H1 (cell line): ENCODE results near the gene USP1. TPM values are rescaled to one million over a fixed set of nuclear protein-coding genes. Genes with fewer than 3 reads are reported as not detected.

ENCODE experiments used
- CTCF ChIA-PET: fragments of 300-600 bp; sonication (Branson Sonifier 250); formaldehyde crosslinking; loops from one replicate; lab custom pipeline; 2021; ENCODE audit not compliant: partially characterized antibody; lab: Charles Lee
- POLR2A ChIA-PET: fragments of 300-600 bp; sonication (Branson Sonifier 250); formaldehyde crosslinking; loops from one replicate; lab custom pipeline; 2021; ENCODE audit warnings: inconsistent platforms; ENCODE audit not compliant: partially characterized antibody; lab: Charles Lee
- DNase-seq, 2 experiments: peaks; one replicate each; pipeline versions ENCODE4 v3.0.0 to v3.0.0-alpha.2; 2010 to 2022; ENCODE audit warnings: low spot score in 2 of 2, low read depth in 1 of 2, mixed read lengths in 1 of 2
- FAIRE-seq: peaks from 2 replicates; lab custom pipeline; 2011; peaks lifted over from hg19 to GRCh38; lab: Jason Lieb, UNC
- H2AFZ ChIP-seq: 2 replicates; pipeline ENCODE4 v1.8.1; 2012; ENCODE audit warnings: low read length, inconsistent platforms
- H2AK5ac ChIP-seq: 2 replicates; pipeline ENCODE4 v1.6.1; 2013; ENCODE audit warnings: low read depth, low read length
- H2BK120ac ChIP-seq: replicated peaks from 2 replicates; pipeline ENCODE3; 2013; ENCODE audit warnings: low read depth, low read length, inconsistent platforms
- H2BK12ac ChIP-seq: 2 replicates; pipeline ENCODE4 v1.6.1; 2013; ENCODE audit warnings: low read depth, low read length
- H2BK15ac ChIP-seq: 2 replicates; pipeline ENCODE4 v1.6.1; 2013; ENCODE audit warnings: low read length
- H2BK20ac ChIP-seq: 2 replicates; pipeline ENCODE4 v1.6.1; 2013; ENCODE audit warnings: low read length
- H2BK5ac ChIP-seq: 2 replicates; pipeline ENCODE4 v1.6.1; 2013; ENCODE audit warnings: low read depth, low read length
- H3K14ac ChIP-seq: 2 replicates; pipeline ENCODE4 v1.6.1; 2013; ENCODE audit warnings: inconsistent platforms; ENCODE audit not compliant: insufficient read length
- H3K18ac ChIP-seq: 2 replicates; pipeline ENCODE4 v1.6.1; 2013; ENCODE audit warnings: low read length; ENCODE audit errors: extremely low read depth
- H3K23ac ChIP-seq: 2 replicates; pipeline ENCODE4 v1.6.1; 2013; ENCODE audit warnings: inconsistent platforms; ENCODE audit not compliant: insufficient read length
- H3K23me2 ChIP-seq: 2 replicates; pipeline ENCODE4 v1.6.1; 2013; ENCODE audit warnings: low read depth, low read length
- H3K27ac ChIP-seq: 2 replicates; pipeline ENCODE4 v1.6.1; 2011; ENCODE audit warnings: low read depth, low read length, inconsistent platforms
- H3K27me3 ChIP-seq, 4 experiments: replicated peaks in 1 of 4; 1 replicate in 1 of 4; 2 replicates in 3 of 4; pipeline versions ENCODE4 v1.6.1 to v1.8.1; 2011 to 2013; ENCODE audit warnings: low read length in 3 of 4, mild to moderate bottlenecking in 3 of 4, inconsistent platforms in 2 of 4, mixed read lengths in 2 of 4, moderate library complexity in 1 of 4; ENCODE audit not compliant: control insufficient read depth in 3 of 4, insufficient read depth in 3 of 4; ENCODE audit errors: extremely low read depth in 1 of 4
- H3K36me3 ChIP-seq, 4 experiments: 2 replicates each; pipeline versions ENCODE4 v1.6.1 to v1.8.1; 2011 to 2013; ENCODE audit warnings: mild to moderate bottlenecking in 4 of 4, low read length in 3 of 4, moderate library complexity in 2 of 4, control low read depth in 1 of 4, inconsistent platforms in 1 of 4; ENCODE audit not compliant: insufficient read depth in 4 of 4, control insufficient read depth in 2 of 4
- H3K4ac ChIP-seq: replicated peaks from 2 replicates; pipeline ENCODE3; 2013; ENCODE audit warnings: low read length, low read depth, mixed read lengths, inconsistent platforms; ENCODE audit not compliant: insufficient read length
- H3K4me1 ChIP-seq, 4 experiments: replicated peaks in 1 of 4; 1 replicate in 1 of 4; 2 replicates in 3 of 4; pipeline versions ENCODE4 v1.6.1 to v1.8.1; 2011 to 2013; ENCODE audit warnings: low read length in 3 of 4, inconsistent platforms in 2 of 4, mixed read lengths in 1 of 4; ENCODE audit not compliant: insufficient read depth in 4 of 4, control insufficient read depth in 3 of 4
- H3K4me2 ChIP-seq, 2 experiments: 2 replicates each; pipeline versions ENCODE4 v1.6.1 to v1.8.1; 2011 to 2013; ENCODE audit warnings: low read depth in 2 of 2, low read length in 2 of 2, control low read depth in 1 of 2, inconsistent platforms in 1 of 2, mild to moderate bottlenecking in 1 of 2; ENCODE audit not compliant: insufficient read depth in 1 of 2
- H3K4me3 ChIP-seq, 4 experiments: fragments of 200-600, 300-600 bp in 1 of 4; sonication (generic), shearing (Covaris generic), sonication (Bioruptor Twin) in 1 of 4; 2 replicates each; pipeline versions ENCODE4 v1.5.1 to v1.8.1; 2011 to 2016; ENCODE audit warnings: low read length in 4 of 4, low read depth in 3 of 4, control low read depth in 2 of 4, inconsistent platforms in 2 of 4, mild to moderate bottlenecking in 2 of 4, mixed read lengths in 1 of 4, moderate library complexity in 1 of 4; ENCODE audit not compliant: insufficient read depth in 2 of 4; ENCODE audit errors: extremely low read depth in 1 of 4
- H3K56ac ChIP-seq: replicated peaks from 2 replicates; pipeline ENCODE3; 2013; ENCODE audit warnings: low read depth, mild to moderate bottlenecking, mixed read lengths, low read length, inconsistent platforms; ENCODE audit not compliant: insufficient read length
- H3K79me1 ChIP-seq: 2 replicates; pipeline ENCODE4 v1.6.1; 2013; ENCODE audit warnings: low read depth, low read length, control low read depth
- H3K79me2 ChIP-seq, 2 experiments: 2 replicates each; pipeline versions ENCODE4 v1.6.1 to v1.8.1; 2012 to 2013; ENCODE audit warnings: low read length in 2 of 2, mild to moderate bottlenecking in 2 of 2, inconsistent platforms in 1 of 2; ENCODE audit not compliant: insufficient read depth in 2 of 2, control insufficient read depth in 1 of 2
- H3K9ac ChIP-seq, 4 experiments: replicated peaks in 1 of 4; 1 replicate in 1 of 4; 2 replicates in 3 of 4; pipeline versions ENCODE4 v1.6.1 to v1.8.1; 2011 to 2013; ENCODE audit warnings: low read depth in 3 of 4, low read length in 3 of 4, control low read depth in 2 of 4, mild to moderate bottlenecking in 2 of 4, moderate library complexity in 2 of 4, inconsistent platforms in 1 of 4; ENCODE audit errors: extremely low read depth in 1 of 4
- H3K9me3 ChIP-seq, 2 experiments: 2 replicates each; pipeline versions ENCODE4 v1.6.1 to v1.8.1; 2012 to 2013; ENCODE audit warnings: mild to moderate bottlenecking in 2 of 2, moderate library complexity in 2 of 2, control low read depth in 1 of 2, inconsistent platforms in 1 of 2, low read depth in 1 of 2, low read length in 1 of 2, mixed read lengths in 1 of 2; ENCODE audit not compliant: insufficient read depth in 2 of 2
- H4K20me1 ChIP-seq, 2 experiments: replicated peaks in 1 of 2; 2 replicates each; pipeline versions ENCODE3 to v1.8.1; 2011 to 2013; ENCODE audit warnings: inconsistent platforms in 2 of 2, low read length in 2 of 2, mild to moderate bottlenecking in 1 of 2; ENCODE audit not compliant: insufficient read depth in 2 of 2, control insufficient read depth in 1 of 2
- H4K5ac ChIP-seq: 2 replicates; pipeline ENCODE4 v1.6.1; 2013; ENCODE audit warnings: low read length, low read depth, mixed read lengths, inconsistent platforms; ENCODE audit not compliant: insufficient read length
- H4K8ac ChIP-seq: 2 replicates; pipeline ENCODE4 v1.8.0; 2013; ENCODE audit warnings: mild to moderate bottlenecking, moderate library complexity, low read length, inconsistent platforms; ENCODE audit not compliant: insufficient read depth; ENCODE audit errors: extremely low read depth
- H4K91ac ChIP-seq: replicated peaks from 2 replicates; pipeline ENCODE3; 2013; ENCODE audit warnings: low read length, mixed read lengths, inconsistent platforms; ENCODE audit not compliant: insufficient read length
- NANOG ChIP-seq: IDR thresholded peaks from 2 replicates; pipeline ENCODE4 v1.6.1; 2011; ENCODE audit warnings: low read length, low read depth, mild to moderate bottlenecking, inconsistent platforms; ENCODE audit not compliant: insufficient read depth, poor library complexity, severe bottlenecking
- SIRT6 ChIP-seq: IDR thresholded peaks from one replicate; pipeline ENCODE4 v1.7.1; 2012; ENCODE audit warnings: low read length, inconsistent platforms
- WGBS, 2 experiments: shearing (Covaris generic) in 1 of 2; methylation state at CpG; one replicate each; pipeline versions ENCODE4 v1.1.6 to v1.1.7; 2013 to 2015; ENCODE audit warnings: low lambda C conversion rate in 2 of 2, mixed read lengths in 2 of 2, inconsistent platforms in 1 of 2, low coverage in 1 of 2, missing lambda C conversion rate in 1 of 2; ENCODE audit not compliant: insufficient replicate concordance in 2 of 2, insufficient coverage in 1 of 2, insufficient read length in 1 of 2; ENCODE audit errors: extremely low coverage in 1 of 2, missing lambda C conversion rate in 1 of 2; 5-methylcytosine and 5-hydroxymethylcytosine counted together
- polyA plus RNA-seq, 7 experiments: library from polyadenylated mRNA; depleted of rRNA in 3 of 7; stranded (reverse) in 5 of 7; unstranded in 2 of 7; fragments of >200 nt in 5 of 7; fragments of 200-250 nt in 2 of 7; gene quantifications; 1 replicate in 5 of 7; 2 replicates in 1 of 7; 4 replicates in 1 of 7; pipeline versions ENCODE4 v1.2.1 to v1.2.3, GENCODE V29; 2011 to 2013; ENCODE audit warnings: missing spikeins in 2 of 7, mixed read lengths in 2 of 7
- total RNA-seq: library from RNA; stranded (reverse); fragmentation: NEBNext Ultra II Directional; extraction: Animal tissue kit (Norgen Biotek cat#: 25700); gene quantifications from 2 replicates; pipeline ENCODE4 v1.2.1, GENCODE V29; 2021

USP1 gene
- total and polyA plus RNA-seq, 2 of the 8 experiments (the other 6 are each of a cell fraction or from before 2014, with no cell fraction given) = 9.1 to 49.6 TPM

DNA sequence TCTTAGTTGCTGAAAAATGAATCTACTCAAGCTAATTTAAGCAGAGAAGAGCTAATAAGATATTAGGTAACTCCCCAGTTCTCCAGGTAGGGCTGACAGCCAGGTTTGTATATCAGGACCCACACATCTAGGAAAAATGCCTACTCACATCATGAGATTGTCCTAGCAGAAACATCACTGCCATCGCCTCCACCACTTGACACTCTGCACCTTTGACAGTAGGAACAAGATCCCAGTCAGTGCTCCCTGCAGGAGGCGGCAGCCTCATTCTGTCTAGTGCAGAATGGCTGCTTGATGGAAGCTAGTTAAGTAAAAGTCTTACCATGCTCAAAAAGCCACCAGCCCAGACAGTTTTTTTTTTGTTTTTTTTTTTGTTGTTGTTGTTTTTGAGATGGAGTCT lies 31.6 kb upstream of the USP1 start:
- no peaks in the 10 kb centered on the region for H3K9me3 ChIP-seq
- H3K27me3 ChIP-seq = peaks cover 0 to 3% (median 0%) of the 10 kb centered on the region in 4 experiments; a peak in 1 of 7 replicates
- H4K5ac ChIP-seq = no peak overlapping the region
- no peak overlapping the region for H3K18ac ChIP-seq
- peaks cover 0 to 14% (median 7%) of the 10 kb centered on the region in 4 experiments; a peak in 5 of 7 replicates for H3K4me1 ChIP-seq
- H2AFZ ChIP-seq = no peak overlapping the region
- DNase-seq = no peak
- H2BK5ac ChIP-seq = no peak overlapping the region
- H3K9ac ChIP-seq = no peak overlapping the region
- no peaks in the 10 kb centered on the region; the same call in 1 of the 2 replicates for H3K23me2 ChIP-seq
- WGBS, 2 experiments = 95% methylated on average over 2 of the region's 2 CpGs; no CpG with 5 or more reads in 1 of the 2 experiments
- no peak overlapping the region for H3K4me3 ChIP-seq
- no peak overlapping the region for H3K56ac ChIP-seq
- H2BK12ac ChIP-seq = no peak overlapping the region
- H2BK15ac ChIP-seq = no peak overlapping the region
- no peaks in the 10 kb centered on the region for H4K20me1 ChIP-seq
- no peak overlapping the region for H3K27ac ChIP-seq
- no peak overlapping the region for H2BK20ac ChIP-seq
- H3K4ac ChIP-seq = no peak overlapping the region
- no peaks in the 10 kb centered on the region for H3K36me3 ChIP-seq
- no peak overlapping the region for H3K4me2 ChIP-seq
- H2BK120ac ChIP-seq = no peak overlapping the region
- H2AK5ac ChIP-seq = no peak overlapping the region
- H3K79me1 ChIP-seq = no peaks in the 10 kb centered on the region
- no peak for FAIRE-seq
- no peak overlapping the region for H4K91ac ChIP-seq
- H3K14ac ChIP-seq = no peak overlapping the region
- ChIA-PET CTCF (interaction anchor here (0.6 to 15.5 kb wide), 14 partner anchors 8 to 274 kb away, joined by 3 to 191 read pairs (median 4); no protein-coding TSS in a partner anchor), POLR2A (interaction anchor here (0.7 to 2.1 kb wide), 3 partner anchors 193 to 230 kb away, joined by 3 to 5 read pairs (median 5); no protein-coding TSS in a partner anchor)
- no peak overlapping the region for H4K8ac ChIP-seq
- no peaks in the 10 kb centered on the region for H3K79me2 ChIP-seq
- no peak overlapping the region for H3K23ac ChIP-seq
- TF ChIP-seq SIRT6 (no peak), NANOG (no peak)
